Heart left ventricle (tissue), 16 donors: Measurements from ENCODE around the gene SORBS1. TPM values are rescaled to one million over a fixed set of nuclear protein-coding genes. Genes with fewer than 3 reads are reported as not detected.
A peak's percentile ranks its signal among the peaks of the same experiment; 100 is the strongest.

Experiments
- ATAC-seq, 4 donors: fragments of 200-7000 bp; cut with Tn5 transposase; one replicate each; pipeline ENCODE4 v1.9.1; 2020 to 2022; ENCODE audit warnings: moderate library complexity in 4 of 4, mild to moderate bottlenecking in 3 of 4, moderate number of reproducible peaks in 1 of 4
- DNase-seq, 5 donors: peaks; one replicate each; pipeline ENCODE4 v3.0.0-alpha.2; 2020
- H3K27ac ChIP-seq, 12 donors: fragments of 200-600 bp; sonication (generic) in 4 of 12; one replicate each; pipeline versions ENCODE4 v1.5.0 to v1.8.0; 2016 to 2022; ENCODE audit warnings: mild to moderate bottlenecking in 2 of 12
- H3K27me3 ChIP-seq, 9 donors: fragments of 200-600 bp; sonication (generic) in 2 of 9; one replicate each; pipeline versions ENCODE4 v1.5.1 to v1.8.0; 2016 to 2022; ENCODE audit warnings: mild to moderate bottlenecking in 3 of 9
- H3K36me3 ChIP-seq, 9 donors: fragments of 200-600 bp; sonication (generic) in 2 of 9; one replicate each; pipeline versions ENCODE4 v1.5.0 to v1.8.0; 2018 to 2022; ENCODE audit warnings: mild to moderate bottlenecking in 2 of 9
- H3K4me1 ChIP-seq, 12 donors: fragments of 200-600 bp; sonication (generic) in 4 of 12; one replicate each; pipeline versions ENCODE4 v1.5.0 to v1.8.0; 2016 to 2022; ENCODE audit warnings: mild to moderate bottlenecking in 3 of 12
- H3K4me3 ChIP-seq, 12 donors: fragments of 200-600 bp; sonication (generic) in 4 of 12; one replicate each; pipeline versions ENCODE4 v1.5.0 to v1.8.0; 2017 to 2022; ENCODE audit warnings: mild to moderate bottlenecking in 9 of 12, moderate library complexity in 4 of 12
- H3K9me3 ChIP-seq, 12 donors: fragments of 200-600 bp; sonication (generic) in 4 of 12; one replicate each; pipeline versions ENCODE4 v1.5.0 to v1.8.0; 2016 to 2022; ENCODE audit warnings: mild to moderate bottlenecking in 1 of 12
- POLR2A ChIP-seq, 2 donors: fragments of 450-650 bp; IDR thresholded peaks; one replicate each; pipeline ENCODE4 v1.6.1; 2017; ENCODE audit warnings: antibody characterized with exemption in 2 of 2, mild to moderate bottlenecking in 2 of 2, moderate library complexity in 2 of 2
- WGBS, 4 donors: extraction: QIAGEN DNeasy Blood & Tissue Kit in 2 of 4; methylation state at CpG; one replicate each; pipeline versions ENCODE4 v1.1.5 to v1.1.7; 2013 to 2018; 5-methylcytosine and 5-hydroxymethylcytosine counted together
- intact Hi-C, 10 donors: fragments of 100-400 bp; cut with DNase I; formaldehyde crosslinking; loops; one replicate each; pipeline versions ENCODE4 v1.11.1 to v1.14.2; 2022
- polyA plus RNA-seq, 2 donors: library from polyadenylated mRNA; stranded (reverse); fragments of 200-250 nt; gene quantifications; one replicate each; pipeline ENCODE4 v1.2.3, GENCODE V29; 2013
- total RNA-seq, 9 donors: library from RNA; depleted of rRNA in 2 of 9; stranded (reverse); fragments of >200 nt in 2 of 9; fragmentation: NEBNext Ultra II Directional in 3 of 9; extraction: Animal tissue kit (Norgen Biotek cat#: 25700) in 3 of 9; gene quantifications; one replicate each; pipeline versions ENCODE4 v1.1.0 to v1.2.4, GENCODE V29; 2016 to 2023
- TF ChIP-seq, protein P1 (sequence below), 12 donors: fragments of 200-600 bp; sonication (generic) in 4 of 12; IDR thresholded peaks; one replicate each; pipeline versions ENCODE4 v1.5.0 to v1.8.0; 2018 to 2022; ENCODE audit warnings: antibody characterized with exemption in 12 of 12, mild to moderate bottlenecking in 5 of 12
- donor health status: ischemic (EF 13 %, LVEDD 7.1; RV severe dilation, severe dysfunction).
- donor health status: healthy with polysubstance abuse.
- donor health status: DM: no; HTN: yes; CAD: no.
- donor health status: DM: no; HTN: no; CAD: no.
- donor health status: ischemic (EF 25% LVEDD 6.9; RV normal size, moderate dysfunction).
- donor health status: ischemic (EF 25% LVEDD 5.7; RV mildly dilated, moderate dysfunction).
- donor health status: healthy.
- donor health status: DM: yes; HTN: yes; CAD: no.
- donor health status: ischemic (EF 35%, LVEDD 5.7; RV mildly dilated, moderate dysfunction).
- donor health status: nonischemic (EF 11% LVEDD 7.7; RV severe dilation, severe dysfunction).
- donor health status: DM: yes; HTN: yes; CAD: no.
- donor health status: PGD.
- donor health status: ischemic (EF 29% LVEDD 5.4; RV normal size, mild dysfunction).
- donor health status: nonischemic (EF 23%, LVEDD 6.1; RV moderate dilation, normal function).

The SORBS1 gene
- total and polyA plus RNA-seq, 11 donors = 355 to 1,440 (median 886) TPM

DNA sequence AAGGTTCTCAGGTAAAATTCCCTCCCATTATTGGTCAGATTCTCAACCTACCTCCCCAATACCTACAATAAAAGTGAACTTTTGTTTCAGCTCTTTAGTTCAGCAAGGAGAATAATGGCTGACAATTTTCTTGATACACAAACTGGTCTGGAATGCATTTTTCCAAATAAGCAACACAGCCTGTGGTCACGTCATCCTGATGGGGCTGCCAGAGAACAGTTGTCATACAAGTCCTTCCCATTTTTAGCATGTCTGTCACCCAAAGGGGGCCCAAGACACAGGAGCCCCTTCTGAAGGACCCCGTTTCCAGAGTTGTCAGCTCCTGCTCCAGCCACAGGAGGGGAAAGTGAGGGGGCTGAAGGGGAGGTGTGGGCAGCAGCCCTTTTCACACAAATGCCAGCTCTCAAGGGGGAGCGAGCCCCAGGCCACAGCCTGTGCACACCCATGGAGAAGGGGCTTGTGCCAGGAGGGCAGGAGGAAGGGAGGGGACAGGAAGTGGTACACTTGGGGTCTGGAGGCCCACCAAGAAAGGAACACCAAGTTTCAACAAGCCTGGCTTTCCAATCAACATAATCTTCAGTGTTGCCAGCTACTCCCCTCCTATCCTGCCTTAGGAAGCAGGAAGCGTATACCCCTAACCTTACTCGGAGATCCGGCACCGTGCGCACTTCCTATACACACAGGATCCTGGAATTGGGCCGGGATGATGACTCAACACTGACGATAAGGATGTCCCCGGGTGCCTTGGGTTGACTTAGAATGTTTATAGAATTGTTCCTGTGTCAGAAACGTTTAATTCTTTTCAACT is 227.0 kb downstream of the SORBS1 start:
- Histone ChIP-seq H3K27ac (peak overlapping the region; percentile 80 to 96 (median 92)), H3K4me3 (peak overlapping the region in 1 of 12 donors; percentile 3), H3K9me3 (no peaks in the 10 kb centered on the region), H3K4me1 (peaks cover 8 to 85% (median 38%) of the 10 kb centered on the region in 12 donors), H3K36me3 (peaks cover 0 to 94% (median 46%) of the 10 kb centered on the region in 9 donors), H3K27me3 (no peaks in the 10 kb centered on the region)
- intact Hi-C loops = loop anchor here in 5 of 10 donors (5.0 to 10.0 kb wide), 3 partner anchors 42 to 69 kb away; partner anchors contain the start of gene PDLIM1 (in 3 of the 5)
- 16 to 33% (median 19%) methylated on average over 12 of the region's 12 CpGs for WGBS, 4 donors
- peak in 1 of 2 donors; percentile 26 for TF ChIP-seq POLR2A (IDR thresholded peaks at IDR 0.05)
- TF ChIP-seq, protein P1, sequence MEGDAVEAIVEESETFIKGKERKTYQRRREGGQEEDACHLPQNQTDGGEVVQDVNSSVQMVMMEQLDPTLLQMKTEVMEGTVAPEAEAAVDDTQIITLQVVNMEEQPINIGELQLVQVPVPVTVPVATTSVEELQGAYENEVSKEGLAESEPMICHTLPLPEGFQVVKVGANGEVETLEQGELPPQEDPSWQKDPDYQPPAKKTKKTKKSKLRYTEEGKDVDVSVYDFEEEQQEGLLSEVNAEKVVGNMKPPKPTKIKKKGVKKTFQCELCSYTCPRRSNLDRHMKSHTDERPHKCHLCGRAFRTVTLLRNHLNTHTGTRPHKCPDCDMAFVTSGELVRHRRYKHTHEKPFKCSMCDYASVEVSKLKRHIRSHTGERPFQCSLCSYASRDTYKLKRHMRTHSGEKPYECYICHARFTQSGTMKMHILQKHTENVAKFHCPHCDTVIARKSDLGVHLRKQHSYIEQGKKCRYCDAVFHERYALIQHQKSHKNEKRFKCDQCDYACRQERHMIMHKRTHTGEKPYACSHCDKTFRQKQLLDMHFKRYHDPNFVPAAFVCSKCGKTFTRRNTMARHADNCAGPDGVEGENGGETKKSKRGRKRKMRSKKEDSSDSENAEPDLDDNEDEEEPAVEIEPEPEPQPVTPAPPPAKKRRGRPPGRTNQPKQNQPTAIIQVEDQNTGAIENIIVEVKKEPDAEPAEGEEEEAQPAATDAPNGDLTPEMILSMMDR (IDR thresholded peaks at IDR 0.05) = no peak
- DNase-seq (peak; percentile 80 to 91 (median 89)), ATAC-seq (peak; percentile 81 to 94 (median 87))

DNA sequence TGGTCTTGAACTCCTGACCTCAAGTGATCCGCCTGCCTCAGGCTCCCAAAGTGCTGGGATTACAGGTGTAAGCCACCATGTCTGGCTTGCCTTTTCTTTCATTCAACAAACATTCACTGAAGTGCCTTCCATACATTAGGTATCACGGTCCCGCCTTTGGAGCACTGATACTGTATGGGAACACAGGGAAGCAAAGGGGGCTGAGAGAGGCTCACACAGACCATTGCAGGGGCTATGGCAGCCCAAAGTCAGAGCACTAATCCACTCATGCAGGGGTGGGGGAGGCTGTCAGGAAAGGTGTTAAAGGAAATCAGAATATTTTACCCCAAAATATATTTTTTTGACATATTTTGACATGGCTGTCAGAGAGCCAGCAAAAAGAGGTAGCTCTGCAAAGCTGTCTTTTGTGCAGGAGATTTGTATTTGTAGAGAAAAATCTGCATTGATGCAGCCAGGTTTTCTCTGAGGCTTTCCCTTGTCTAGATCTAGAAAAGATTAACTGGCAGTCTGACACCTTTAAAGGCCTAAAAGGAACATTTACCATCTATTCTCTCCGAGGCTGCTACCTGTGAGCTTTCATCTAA is 228.4 kb downstream of the SORBS1 start:
- intact Hi-C loops = loop anchor here in 5 of 10 donors (5.0 to 10.0 kb wide), 3 partner anchors 40 to 68 kb away; partner anchors contain the start of gene PDLIM1 (in 3 of the 5)
- WGBS, 4 donors = 94 to 99% (median 96%) methylated on average over 4 of the region's 4 CpGs
- Histone ChIP-seq H3K27me3 (no peaks in the 10 kb centered on the region), H3K9me3 (no peaks in the 10 kb centered on the region), H3K4me1 (peaks cover 8 to 85% (median 48%) of the 10 kb centered on the region in 12 donors), H3K4me3 (no peak overlapping the region), H3K36me3 (peaks cover 0 to 89% (median 36%) of the 10 kb centered on the region in 9 donors), H3K27ac (peak overlapping the region in 9 of 12 donors; percentile 6 to 96 (median 92))
- ATAC-seq (no peak), DNase-seq (no peak)
- TF ChIP-seq POLR2A (IDR thresholded peaks at IDR 0.05) = no peak
- TF ChIP-seq, protein P1 (IDR thresholded peaks at IDR 0.05) = no peak

DNA sequence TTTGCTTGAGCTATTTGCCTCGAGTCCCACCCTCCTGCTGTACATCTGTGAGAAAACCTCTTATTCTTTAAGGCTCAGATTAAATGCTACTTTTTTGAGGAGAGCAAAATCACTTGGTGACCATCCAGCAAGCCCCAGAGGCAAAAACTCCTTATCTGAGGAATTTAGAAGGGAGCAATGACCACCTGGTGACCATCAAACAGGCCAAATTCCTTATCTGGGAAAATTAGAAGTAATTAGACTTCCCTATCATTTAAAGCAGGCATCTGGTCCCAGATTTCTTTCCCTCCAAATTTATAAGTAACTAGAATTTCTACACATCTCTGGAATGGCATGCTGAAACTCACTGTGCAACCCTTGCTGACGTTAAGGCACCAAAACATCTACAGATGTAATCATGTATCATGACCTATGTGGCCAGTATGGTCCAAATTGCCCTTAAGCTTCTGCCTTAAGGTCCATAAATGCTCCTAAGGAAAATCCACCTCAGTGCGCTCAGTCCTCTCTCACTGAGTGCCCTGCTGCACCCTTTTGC is 229.5 kb downstream of the SORBS1 start:
- Histone ChIP-seq H3K9me3 (no peaks in the 10 kb centered on the region), H3K36me3 (peaks cover 0 to 88% (median 27%) of the 10 kb centered on the region in 9 donors)

More for the DNA sequence above, 229.5 kb downstream of the SORBS1 start:
- ATAC-seq (no peak), DNase-seq (no peak)
- TF ChIP-seq POLR2A (IDR thresholded peaks at IDR 0.05) = no peak
- TF ChIP-seq, protein P1 (IDR thresholded peaks at IDR 0.05) = no peak
- Histone ChIP-seq H3K27me3 (no peaks in the 10 kb centered on the region), H3K4me3 (no peak overlapping the region), H3K4me1 (peaks cover 8 to 83% (median 53%) of the 10 kb centered on the region in 12 donors), H3K27ac (peak overlapping the region in 6 of 12 donors; percentile 9 to 89 (median 44))
- intact Hi-C loops = loop anchor here in 5 of 10 donors (5.0 to 10.0 kb wide), 3 partner anchors 39 to 67 kb away; partner anchors contain the start of gene PDLIM1 (in 3 of the 5)
- WGBS, 4 donors = 71 to 84% (median 81%) methylated on average over 3 of the region's 3 CpGs
